ENCODE data around the gene PRM3. TPM values are rescaled to one million over a fixed set of nuclear protein-coding genes. Genes with fewer than 3 reads are reported as not detected.

PRM3 gene
- total RNA-seq, 4 donors from 2014 or later, result not detected

GRCh38 chr16:11224894-11225676 lies 48.3 kb downstream of the PRM3 start:
- DNase-seq (ENCODE audit: low spot score) (no peak), ATAC-seq (ENCODE audit: low FRiP score) (no peak)
- no peak for TF ChIP-seq CTCF (IDR thresholded peaks at IDR 0.05)

- DNase-seq (ENCODE audit: low spot score), result no peak
These were observed 49.1 kb downstream of the PRM3 start for GRCh38 chr16:11224096-11224893.

More at GRCh38 chr16:11224096-11224893, 49.1 kb downstream of the PRM3 start:
- ATAC-seq (ENCODE audit: low FRiP score), result peak; percentile 69
- no peak for TF ChIP-seq CTCF (IDR thresholded peaks at IDR 0.05)

Small RNA genes within 50 kb of the gene (small RNA-seq; reads per million reads assigned to genes)
- not detected for gene MIR548H2
- gene RF00019, result not detected
- not detected for gene RF00554

Other genes with a start within 250 kb of the PRM3 start
- gene SOCS1, start 17.4 kb downstream of the PRM3 start, total RNA-seq, result 10 to 100 TPM in 2 of 4 donors, 1 to 10 TPM in 2; 6.5 to 26.8 (median 18.0) TPM
- gene TNP2, start 4.3 kb downstream of the PRM3 start, total RNA-seq, result not detected
- gene PRM2, start 2.9 kb upstream of the PRM3 start, total RNA-seq, result not detected
- gene PRM1, start 7.7 kb upstream of the PRM3 start, total RNA-seq, result not detected
- gene RMI2, start 71.8 kb upstream of the PRM3 start, total RNA-seq, result 1 to 10 TPM in 2 of 4 donors, under 1 TPM in 1, not detected in 1; 0.72 to 1.7 (median 1.2) TPM

Measured in omental fat pad (tissue), 4 donors.